SK-N-MC (cell line): ENCODE data around the gene GALNT6.

Experiments
- EZH2 ChIP-seq: fragments of 200-600 bp; sonication (generic); IDR thresholded peaks from one replicate; pipeline ENCODE4 v1.6.1; 2017; ENCODE audit warnings: antibody characterized with exemption
- FOXP2 ChIP-seq: optimal IDR thresholded peaks from 2 replicates; pipeline ENCODE3; 2011; ENCODE audit warnings: mild to moderate bottlenecking, moderate library complexity; ENCODE audit not compliant: insufficient read depth; ENCODE audit errors: extremely low read length, control extremely low read depth
- POLR2AphosphoS5 ChIP-seq: IDR thresholded peaks from 2 replicates; pipeline ENCODE4 v1.6.1; 2012; ENCODE audit warnings: mild to moderate bottlenecking, low read depth, low read length, borderline replicate concordance

DNA sequence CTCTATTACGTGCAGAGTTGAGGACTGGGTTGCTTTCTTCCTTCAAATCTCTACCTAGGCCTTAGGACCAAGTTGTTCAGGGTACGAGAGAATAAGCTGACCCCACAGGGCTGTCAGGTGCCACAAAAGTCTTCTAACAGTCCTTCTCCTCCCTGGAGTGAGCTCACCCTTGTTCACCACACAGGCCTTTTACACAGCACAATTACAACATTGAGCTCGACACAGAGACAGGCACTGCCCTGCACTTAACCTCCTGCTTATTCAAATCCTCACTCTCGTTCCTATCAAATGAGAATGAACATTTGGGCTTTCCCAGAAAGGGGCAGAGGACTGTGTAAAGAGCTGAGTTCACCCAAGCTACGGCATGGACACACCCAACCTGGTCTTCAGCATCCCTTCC is 2.4 kb downstream of the GALNT6 start:
- TF ChIP-seq EZH2 (no peak), POLR2AphosphoS5 (no peak), FOXP2 (no peak)
